Mucosa of rectum (tissue), 2 donors: ENCODE results near the gene GIMAP5.
A peak's percentile ranks its signal among the peaks of the same experiment; 100 is the strongest.
"Not testable (repeated sequence)": the region's sequence is repeated elsewhere in the genome, so short reads cannot be mapped to it uniquely, and the experiment has no call there.

Experiments used
- H3K27ac ChIP-seq, 2 donors: one replicate each; pipeline ENCODE4 v1.7.0; 2013; ENCODE audit warnings: inconsistent platforms in 2 of 2, low read depth in 2 of 2, low read length in 2 of 2
- H3K27me3 ChIP-seq, 2 donors: one replicate each; pipeline ENCODE4 v1.7.0; 2013; ENCODE audit warnings: low read length in 2 of 2; ENCODE audit not compliant: control insufficient read depth in 2 of 2, insufficient read depth in 2 of 2
- H3K36me3 ChIP-seq, 2 donors: one replicate each; pipeline ENCODE4 v1.7.0; 2013; ENCODE audit warnings: low read length in 2 of 2; ENCODE audit not compliant: control insufficient read depth in 2 of 2, insufficient read depth in 2 of 2
- H3K4me1 ChIP-seq, 2 donors: one replicate each; pipeline ENCODE4 v1.7.0; 2013; ENCODE audit warnings: low read length in 2 of 2, mild to moderate bottlenecking in 1 of 2; ENCODE audit not compliant: control insufficient read depth in 2 of 2, insufficient read depth in 2 of 2
- H3K4me3 ChIP-seq, 2 donors: one replicate each; pipeline ENCODE4 v1.7.0; 2013; ENCODE audit warnings: low read length in 2 of 2
- H3K9ac ChIP-seq, 2 donors: one replicate each; pipeline ENCODE4 v1.7.0; 2013; ENCODE audit warnings: low read length in 2 of 2, low read depth in 1 of 2, mild to moderate bottlenecking in 1 of 2
- H3K9me3 ChIP-seq, 2 donors: one replicate each; pipeline ENCODE4 v1.7.0; 2013; ENCODE audit warnings: low read length in 2 of 2; ENCODE audit not compliant: control insufficient read depth in 2 of 2
- donor health status: healthy.
- donor health status: Normal muscosa, but diverticular disease.

GIMAP5 gene

GRCh38 chr7:150756166-150756565 lies 18.9 kb downstream of the GIMAP5 start:
- H3K27me3 ChIP-seq, result no peaks in the 10 kb centered on the region
- H3K4me1 ChIP-seq, result peaks cover 0 to 3% of the 10 kb centered on the region in 2 donors
- H3K9ac ChIP-seq, result no peak overlapping the region
- peak overlapping the region; percentile 3 to 32 for H3K27ac ChIP-seq
- no peak overlapping the region for H3K4me3 ChIP-seq
- H3K36me3 ChIP-seq, result no peaks in the 10 kb centered on the region
- no peaks in the 10 kb centered on the region for H3K9me3 ChIP-seq

- Histone ChIP-seq H3K4me1 (peaks cover 0 to 3% of the 10 kb centered on the region in 2 donors), H3K27ac (no peak overlapping the region), H3K4me3 (no peak overlapping the region), H3K36me3 (no peaks in the 10 kb centered on the region), H3K9me3 (no peaks in the 10 kb centered on the region), H3K9ac (no peak overlapping the region), H3K27me3 (no peaks in the 10 kb centered on the region)
These were observed 19.6 kb downstream of the GIMAP5 start for GRCh38 chr7:150756858-150757257.

GRCh38 chr7:150759479-150759878 lies 22.3 kb downstream of the GIMAP5 start:
- Histone ChIP-seq H3K9ac (no peak overlapping the region), H3K36me3 (no peaks in the 10 kb centered on the region), H3K27me3 (no peaks in the 10 kb centered on the region), H3K4me3 (no peak overlapping the region), H3K27ac (no peak overlapping the region), H3K4me1 (peaks cover 0 to 3% of the 10 kb centered on the region in 2 donors), H3K9me3 (no peaks in the 10 kb centered on the region)

- Histone ChIP-seq H3K27me3 (no peaks in the 10 kb centered on the region), H3K9ac (no peak overlapping the region), H3K4me3 (no peak overlapping the region), H3K4me1 (peaks cover 0 to 3% of the 10 kb centered on the region in 2 donors), H3K27ac (no peak overlapping the region), H3K36me3 (no peaks in the 10 kb centered on the region), H3K9me3 (no peaks in the 10 kb centered on the region)
These were observed 29.1 kb downstream of the GIMAP5 start for GRCh38 chr7:150766334-150766709.

GRCh38 chr7:150769768-150770167 lies 32.5 kb downstream of the GIMAP5 start:
- no peaks in the 10 kb centered on the region for H3K9me3 ChIP-seq
- H3K27ac ChIP-seq, result no peak overlapping the region
- peaks cover 0 to 3% of the 10 kb centered on the region in 2 donors for H3K4me1 ChIP-seq
- H3K9ac ChIP-seq, result no peak overlapping the region
- no peaks in the 10 kb centered on the region for H3K36me3 ChIP-seq
- no peak overlapping the region for H3K4me3 ChIP-seq
- no peaks in the 10 kb centered on the region for H3K27me3 ChIP-seq

- not testable (repeated sequence) for H3K4me1 ChIP-seq, H3K36me3 ChIP-seq, H3K9me3 ChIP-seq, H3K27me3 ChIP-seq, H3K4me3 ChIP-seq, H3K27ac ChIP-seq, H3K9ac ChIP-seq
These were observed 36.9 kb downstream of the GIMAP5 start for GRCh38 chr7:150774131-150774530.

GRCh38 chr7:150778014-150778737 lies 41.0 kb downstream of the GIMAP5 start:
- no peaks in the 10 kb centered on the region for H3K36me3 ChIP-seq
- H3K9me3 ChIP-seq, result no peaks in the 10 kb centered on the region
- no peak overlapping the region for H3K27ac ChIP-seq
- H3K9ac ChIP-seq, result no peak overlapping the region
- peaks cover 5 to 10% of the 10 kb centered on the region in 2 donors for H3K4me1 ChIP-seq
- H3K4me3 ChIP-seq, result peak overlapping the region in 1 of 2 donors; percentile 5
- H3K27me3 ChIP-seq, result no peaks in the 10 kb centered on the region

- peaks cover 7 to 13% of the 10 kb centered on the region in 2 donors for H3K4me1 ChIP-seq
- H3K27ac ChIP-seq, result no peak overlapping the region
- H3K27me3 ChIP-seq, result no peaks in the 10 kb centered on the region
- H3K36me3 ChIP-seq, result no peaks in the 10 kb centered on the region
- H3K9me3 ChIP-seq, result no peaks in the 10 kb centered on the region
- peak overlapping the region in 1 of 2 donors; percentile 5 for H3K4me3 ChIP-seq
- no peak overlapping the region for H3K9ac ChIP-seq
These were observed 41.6 kb downstream of the GIMAP5 start for GRCh38 chr7:150778738-150779301.

GRCh38 chr7:150780292-150780691 lies 43.1 kb downstream of the GIMAP5 start:
- H3K4me3 ChIP-seq, result no peak overlapping the region
- no peak overlapping the region for H3K9ac ChIP-seq
- peak overlapping the region; percentile 65 to 70 for H3K27ac ChIP-seq
- H3K4me1 ChIP-seq, result peaks cover 20 to 26% of the 10 kb centered on the region in 2 donors
- H3K27me3 ChIP-seq, result no peaks in the 10 kb centered on the region
- H3K36me3 ChIP-seq, result no peaks in the 10 kb centered on the region
- no peaks in the 10 kb centered on the region for H3K9me3 ChIP-seq

GRCh38 chr7:150781103-150781502 lies 43.9 kb downstream of the GIMAP5 start:
- Histone ChIP-seq H3K9ac (no peak overlapping the region), H3K4me1 (peaks cover 27 to 31% of the 10 kb centered on the region in 2 donors)

More at GRCh38 chr7:150781103-150781502, 43.9 kb downstream of the GIMAP5 start:
- no peaks in the 10 kb centered on the region for H3K9me3 ChIP-seq
- H3K27ac ChIP-seq, result peak overlapping the region; percentile 65 to 70
- no peaks in the 10 kb centered on the region for H3K36me3 ChIP-seq
- H3K27me3 ChIP-seq, result no peaks in the 10 kb centered on the region
- no peak overlapping the region for H3K4me3 ChIP-seq
